SK-N-SH (cell line): Measurements from ENCODE around the gene R3HCC1L. TPM values are rescaled to one million over a fixed set of nuclear protein-coding genes. Genes with fewer than 3 reads are reported as not detected.

Experiments used
- CTCF ChIA-PET: fragments of 300-600, 350-600 bp; formaldehyde crosslinking; extraction: SDS; loops from one replicate; lab custom pipeline; 2021; lab: Yijun Ruan, JAX
- POLR2A ChIA-PET: fragments of 350-600 bp; sonication (Branson Sonifier 250); formaldehyde crosslinking; extraction: SDS; loops from one replicate; lab custom pipeline; 2020; ENCODE audit warnings: antibody characterized with exemption, inconsistent platforms; lab: Yijun Ruan, JAX
- DNase-seq: peaks from one replicate; pipeline ENCODE4 v3.0.0; 2012
- H2AFZ ChIP-seq: fragments of 200-600 bp; sonication (generic); 2 replicates; pipeline ENCODE4 v1.8.1; 2016; ENCODE audit warnings: antibody characterized with exemption, mild to moderate bottlenecking, low read depth
- H3F3A ChIP-seq: fragments of 200-600 bp; sonication (generic); replicated peaks from 2 replicates; pipeline ENCODE3; 2016; ENCODE audit warnings: antibody characterized with exemption, mild to moderate bottlenecking; ENCODE audit not compliant: insufficient read depth
- H3K27ac ChIP-seq, 2 experiments: fragments of 200-500 bp in 1 of 2; fragments of 200-600 bp in 1 of 2; sonication (Bioruptor generic) in 1 of 2; sonication (generic), shearing (Covaris generic) in 1 of 2; 2 replicates each; pipeline versions ENCODE4 v1.5.1 to v1.6.1; 2014 to 2016; ENCODE audit warnings: low read depth in 2 of 2, inconsistent platforms in 1 of 2, low read length in 1 of 2, mild to moderate bottlenecking in 1 of 2, mixed read lengths in 1 of 2
- H3K27me3 ChIP-seq: fragments of 200-600 bp; sonication (generic), shearing (Covaris generic); 2 replicates; pipeline ENCODE4 v1.6.1; 2016; ENCODE audit warnings: mixed run types; ENCODE audit not compliant: insufficient read depth
- H3K36me3 ChIP-seq, 2 experiments: fragments of 200-500 bp in 1 of 2; fragments of 200-600 bp in 1 of 2; sonication (Bioruptor generic) in 1 of 2; sonication (generic) in 1 of 2; replicated peaks in 1 of 2; 2 replicates each; pipeline versions ENCODE3 to v1.5.1; 2014 to 2016; ENCODE audit warnings: low read length in 1 of 2, mild to moderate bottlenecking in 1 of 2; ENCODE audit not compliant: insufficient read depth in 2 of 2, control insufficient read depth in 1 of 2
- H3K4me1 ChIP-seq, 2 experiments: fragments of 200-500 bp in 1 of 2; fragments of 200-600 bp in 1 of 2; sonication (Bioruptor generic) in 1 of 2; sonication (generic), shearing (Covaris generic) in 1 of 2; 2 replicates each; pipeline versions ENCODE4 v1.5.1 to v1.6.1; 2014 to 2016; ENCODE audit warnings: low read depth in 1 of 2, low read length in 1 of 2, mixed run types in 1 of 2; ENCODE audit not compliant: insufficient read depth in 2 of 2, control insufficient read depth in 1 of 2
- H3K4me2 ChIP-seq: fragments of 200-600 bp; sonication (generic), shearing (Covaris generic); 2 replicates; pipeline ENCODE4 v1.6.1; 2017; ENCODE audit warnings: mixed run types
- H3K4me3 ChIP-seq, 2 experiments: fragments of 200-500 bp in 1 of 2; fragments of 200-600 bp in 1 of 2; sonication (Bioruptor generic) in 1 of 2; sonication (generic), shearing (Covaris generic) in 1 of 2; 2 replicates each; pipeline versions ENCODE4 v1.5.1 to v1.8.1; 2014 to 2016; ENCODE audit warnings: low read depth in 2 of 2, inconsistent platforms in 1 of 2, low read length in 1 of 2, mild to moderate bottlenecking in 1 of 2, mixed read lengths in 1 of 2, moderate library complexity in 1 of 2
- H3K79me2 ChIP-seq: fragments of 200-600 bp; sonication (generic); 2 replicates; pipeline ENCODE4 v1.8.1; 2017; ENCODE audit warnings: mild to moderate bottlenecking; ENCODE audit not compliant: insufficient read depth
- H3K9ac ChIP-seq: fragments of 200-600 bp; sonication (generic); 2 replicates; pipeline ENCODE4 v1.6.1; 2017; ENCODE audit warnings: mixed run types
- H3K9me2 ChIP-seq: fragments of 200-600 bp; sonication (generic); 2 replicates; pipeline ENCODE4 v1.6.1; 2017; ENCODE audit warnings: mixed run types
- H3K9me3 ChIP-seq: fragments of 200-600 bp; sonication (generic); 2 replicates; pipeline ENCODE4 v1.6.1; 2017; ENCODE audit warnings: mixed run types, mild to moderate bottlenecking, moderate library complexity
- H4K20me1 ChIP-seq: fragments of 200-600 bp; sonication (generic); 2 replicates; pipeline ENCODE4 v1.6.1; 2017; ENCODE audit warnings: mild to moderate bottlenecking, mixed run types; ENCODE audit not compliant: insufficient read depth
- FOSL2 ChIP-seq: IDR thresholded peaks from 2 replicates; pipeline ENCODE4 v1.4.0; 2012; ENCODE audit warnings: low read depth, mild to moderate bottlenecking, moderate library complexity, borderline replicate concordance
- GABPA ChIP-seq: IDR thresholded peaks from 2 replicates; pipeline ENCODE4 v1.4.0; 2012; ENCODE audit warnings: low read depth, mild to moderate bottlenecking
- IRF3 ChIP-seq: fragments of 150-350 bp; IDR thresholded peaks from 2 replicates; pipeline ENCODE4 v1.6.1; 2016; ENCODE audit warnings: mild to moderate bottlenecking, low read depth, low read length
- JUND ChIP-seq: IDR thresholded peaks from 2 replicates; pipeline ENCODE4 v1.4.0; 2012
- MAX ChIP-seq: IDR thresholded peaks from 2 replicates; pipeline ENCODE4 v1.4.0; 2012; ENCODE audit warnings: low read depth
- MEF2A ChIP-seq: IDR thresholded peaks from 2 replicates; pipeline ENCODE4 v1.4.0; 2012; ENCODE audit warnings: low read depth, borderline replicate concordance
- NFIC ChIP-seq: IDR thresholded peaks from 2 replicates; pipeline ENCODE4 v1.4.0; 2012; ENCODE audit warnings: borderline replicate concordance
- NRF1 ChIP-seq: IDR thresholded peaks from 2 replicates; pipeline ENCODE4 v1.6.1; 2012; ENCODE audit warnings: low read depth, mild to moderate bottlenecking, low read length
- RCOR1 ChIP-seq: fragments of 150-350 bp; IDR thresholded peaks from 2 replicates; pipeline ENCODE4 v1.6.1; 2017; ENCODE audit warnings: antibody characterized with exemption, low read length
- REST ChIP-seq: IDR thresholded peaks from 2 replicates; pipeline ENCODE4 v1.6.1; 2012; ENCODE audit warnings: mild to moderate bottlenecking, low read depth, low read length, moderate library complexity
- RFX5 ChIP-seq: IDR thresholded peaks from 2 replicates; pipeline ENCODE4 v1.6.1; 2012; ENCODE audit warnings: mild to moderate bottlenecking, improper control_type of control experiment, low read length
- RXRA ChIP-seq: IDR thresholded peaks from 2 replicates; pipeline ENCODE4 v1.4.0; 2012; ENCODE audit warnings: low read depth, mild to moderate bottlenecking, borderline replicate concordance
- TEAD4 ChIP-seq: IDR thresholded peaks from 2 replicates; pipeline ENCODE4 v1.4.0; 2012; ENCODE audit warnings: mild to moderate bottlenecking, borderline replicate concordance; ENCODE audit not compliant: insufficient read depth
- USF1 ChIP-seq: IDR thresholded peaks from 2 replicates; pipeline ENCODE4 v1.4.0; 2012; ENCODE audit warnings: low read depth, borderline replicate concordance
- USF2 ChIP-seq: fragments of 150-350 bp; IDR thresholded peaks from 2 replicates; pipeline ENCODE4 v1.6.1; 2017; ENCODE audit warnings: antibody characterized with exemption, low read length, low read depth, borderline replicate concordance
- WGBS: methylation state at CpG from one replicate; pipeline ENCODE4 v1.1.6; 2017; ENCODE audit warnings: low lambda C conversion rate; 5-methylcytosine and 5-hydroxymethylcytosine counted together
- polyA plus RNA-seq, 3 experiments: library from polyadenylated mRNA; depleted of rRNA; stranded (reverse); fragments of >200 nt; gene quantifications; 2 replicates each; pipeline ENCODE4 v1.2.3, GENCODE V29; 2012

R3HCC1L gene
- polyA plus RNA-seq, 1 of the 3 experiments (the other 2 are of a cell fraction) = 6.0 TPM

GRCh38 chr10:98168147-98168546 lies 33.7 kb downstream of the R3HCC1L start:
- CTCF ChIA-PET = interaction anchor here (1.4 to 6.2 kb wide), 3 partner anchors 34 to 141 kb away, joined by 3 to 80 read pairs (median 4); partner anchors contain the start of gene R3HCC1L
- Histone ChIP-seq H2AFZ (no peak overlapping the region), H3K4me3 (no peak overlapping the region), H4K20me1 (peaks cover 10% of the 10 kb centered on the region), H3K27me3 (no peaks in the 10 kb centered on the region), H3K9me3 (no peaks in the 10 kb centered on the region), H3F3A (peaks cover 3% of the 10 kb centered on the region), H3K4me1 (no peaks in the 10 kb centered on the region), H3K36me3 (peaks cover 23 to 31% of the 10 kb centered on the region in 2 experiments), H3K27ac (no peak overlapping the region), H3K9me2 (no peaks in the 10 kb centered on the region), H3K79me2 (peaks cover 22% of the 10 kb centered on the region; the same call in 1 of the 2 replicates), H3K4me2 (no peak overlapping the region), H3K9ac (no peak overlapping the region)
- TF ChIP-seq USF2 (no peak), NFIC (no peak), RCOR1 (no peak), JUND (no peak), USF1 (no peak), RFX5 (no peak), IRF3 (no peak), FOSL2 (no peak), MAX (no peak), REST (no peak), TEAD4 (no peak), NRF1 (no peak), RXRA (no peak), MEF2A (no peak), GABPA (no peak)
- no peak for DNase-seq
- POLR2A ChIA-PET = no interaction called here
- 97% methylated on average over 7 of the region's 7 CpGs for WGBS
